ENCODE measurements around the gene PDZD2. TPM values are rescaled to one million over a fixed set of nuclear protein-coding genes. Genes with fewer than 3 reads are reported as not detected.

Gene PDZD2
- total RNA-seq, 2 donors from 2014 or later = 6.6 to 14.6 TPM

- DNase-seq = no peak
- peaks cover 23% of the 10 kb centered on the region for H3K4me1 Mint-ChIP-seq
- H3K36me3 ChIP-seq (ENCODE audit: control insufficient read depth, insufficient read depth, low read length) = no peaks in the 10 kb centered on the region
- WGBS, 2 experiments (ENCODE audit: insufficient coverage in 1 of 2, insufficient read length in 1 of 2) = 91 to 93% methylated on average over 7 of the region's 7 CpGs
- no peaks in the 10 kb centered on the region for H3K36me3 Mint-ChIP-seq (ENCODE audit: low read depth)
- no peak overlapping the region for H3K4me3 ChIP-seq (ENCODE audit: low read length)
- H3K4me3 Mint-ChIP-seq = no peak overlapping the region
- no peaks in the 10 kb centered on the region for H3K9me3 ChIP-seq (ENCODE audit: control insufficient read depth, low read length)
- H3K27ac ChIP-seq (ENCODE audit: low read depth, low read length) = no peak overlapping the region
- no peak overlapping the region for H3K9ac ChIP-seq (ENCODE audit: extremely low read depth, low read length, poor library complexity, severe bottlenecking)
- no peaks in the 10 kb centered on the region for H3K27me3 ChIP-seq (ENCODE audit: control insufficient read depth, insufficient read depth, low read length, poor library complexity, severe bottlenecking)
- H3K27ac Mint-ChIP-seq = no peak overlapping the region
- peaks cover 3% of the 10 kb centered on the region for H3K4me1 ChIP-seq (ENCODE audit: control insufficient read depth, insufficient read depth, low read length)
- no peak for TF ChIP-seq CTCF (conservative IDR thresholded peaks at IDR 0.05)
- no peaks in the 10 kb centered on the region for H3K27me3 Mint-ChIP-seq (ENCODE audit: insufficient read depth)
- no peaks in the 10 kb centered on the region for H3K9me3 Mint-ChIP-seq
These were observed 248.6 kb downstream of the PDZD2 start for GRCh38 chr5:31887556-31887955.

GRCh38 chr5:31888564-31888963 is 249.6 kb downstream of the PDZD2 start:
- Histone ChIP-seq H3K9ac (ENCODE audit: extremely low read depth, low read length, poor library complexity, severe bottlenecking) (no peak overlapping the region), H3K27me3 (ENCODE audit: control insufficient read depth, insufficient read depth, low read length, poor library complexity, severe bottlenecking) (no peaks in the 10 kb centered on the region), H3K4me1 (ENCODE audit: control insufficient read depth, insufficient read depth, low read length) (peaks cover 3% of the 10 kb centered on the region), H3K36me3 (ENCODE audit: control insufficient read depth, insufficient read depth, low read length) (no peaks in the 10 kb centered on the region), H3K4me3 (ENCODE audit: low read length) (no peak overlapping the region), H3K27ac (ENCODE audit: low read depth, low read length) (no peak overlapping the region), H3K9me3 (ENCODE audit: control insufficient read depth, low read length) (no peaks in the 10 kb centered on the region)
- H3K9me3 Mint-ChIP-seq = no peaks in the 10 kb centered on the region
- peaks cover 23% of the 10 kb centered on the region for H3K4me1 Mint-ChIP-seq
- H3K27me3 Mint-ChIP-seq (ENCODE audit: insufficient read depth) = no peaks in the 10 kb centered on the region
- no peak for TF ChIP-seq CTCF (conservative IDR thresholded peaks at IDR 0.05)
- no peak overlapping the region for H3K27ac Mint-ChIP-seq
- no peaks in the 10 kb centered on the region for H3K36me3 Mint-ChIP-seq (ENCODE audit: low read depth)
- no peak overlapping the region for H3K4me3 Mint-ChIP-seq
- 91 to 94% methylated on average over 2 to 3 of the region's 3 CpGs for WGBS, 2 experiments (ENCODE audit: insufficient coverage in 1 of 2, insufficient read length in 1 of 2)
- DNase-seq = peak; percentile 42

- H3K27me3 Mint-ChIP-seq (ENCODE audit: insufficient read depth) = no peaks in the 10 kb centered on the region
- Histone ChIP-seq H3K4me1 (ENCODE audit: control insufficient read depth, insufficient read depth, low read length) (peaks cover 3% of the 10 kb centered on the region), H3K9me3 (ENCODE audit: control insufficient read depth, low read length) (no peaks in the 10 kb centered on the region), H3K36me3 (ENCODE audit: control insufficient read depth, insufficient read depth, low read length) (no peaks in the 10 kb centered on the region), H3K27ac (ENCODE audit: low read depth, low read length) (no peak overlapping the region), H3K4me3 (ENCODE audit: low read length) (no peak overlapping the region), H3K9ac (ENCODE audit: extremely low read depth, low read length, poor library complexity, severe bottlenecking) (no peak overlapping the region), H3K27me3 (ENCODE audit: control insufficient read depth, insufficient read depth, low read length, poor library complexity, severe bottlenecking) (no peaks in the 10 kb centered on the region)
- WGBS, 2 experiments (ENCODE audit: insufficient coverage in 1 of 2, insufficient read length in 1 of 2) = 49 to 63% methylated on average over 5 to 7 of the region's 8 CpGs
- no peak overlapping the region for H3K4me3 Mint-ChIP-seq
- peak overlapping the region; percentile 16 for H3K27ac Mint-ChIP-seq
- DNase-seq = peak; percentile 73
- H3K9me3 Mint-ChIP-seq = no peaks in the 10 kb centered on the region
- no peaks in the 10 kb centered on the region for H3K36me3 Mint-ChIP-seq (ENCODE audit: low read depth)
- peaks cover 23% of the 10 kb centered on the region for H3K4me1 Mint-ChIP-seq
- no peak for TF ChIP-seq CTCF (conservative IDR thresholded peaks at IDR 0.05)
These were observed 250.2 kb downstream of the PDZD2 start for GRCh38 chr5:31889001-31889561.
